HEK293 (cell line): Measurements from ENCODE around the gene GSTT2B.

Source experiments
- CTCF ChIP-seq: fragments of 450-650 bp; formaldehyde crosslinking; IDR thresholded peaks from 2 replicates; pipeline ENCODE4 v1.5.1; 2016; ENCODE audit warnings: missing biosample characterization, missing genetic modification characterization
- SP2 ChIP-seq: fragments of 450-650 bp; formaldehyde crosslinking; IDR thresholded peaks from 2 replicates; pipeline ENCODE4 v1.5.1; 2016; ENCODE audit warnings: missing biosample characterization, missing genetic modification characterization
- YY1 ChIP-seq: fragments of 450-650 bp; formaldehyde crosslinking; IDR thresholded peaks from 2 replicates; pipeline ENCODE4 v1.5.1; 2018; ENCODE audit warnings: missing biosample characterization, missing genetic modification characterization
- ZBTB1 ChIP-seq: fragments of 450-650 bp; formaldehyde crosslinking; IDR thresholded peaks from 2 replicates; pipeline ENCODE4 v1.5.1; 2016; ENCODE audit warnings: missing biosample characterization, missing genetic modification characterization
- ZBTB10 ChIP-seq: fragments of 450-650 bp; formaldehyde crosslinking; IDR thresholded peaks from 2 replicates; pipeline ENCODE4 v1.5.1; 2016; ENCODE audit warnings: missing biosample characterization, missing genetic modification characterization
- ZBTB20 ChIP-seq: fragments of 450-650 bp; formaldehyde crosslinking; IDR thresholded peaks from 2 replicates; pipeline ENCODE4 v1.5.1; 2016; ENCODE audit warnings: missing biosample characterization, missing genetic modification characterization
- ZBTB21 ChIP-seq: fragments of 450-650 bp; formaldehyde crosslinking; IDR thresholded peaks from 2 replicates; pipeline ENCODE4 v1.5.1; 2017; ENCODE audit warnings: missing biosample characterization, missing genetic modification characterization
- ZNF174 ChIP-seq: fragments of 450-650 bp; formaldehyde crosslinking; IDR thresholded peaks from 2 replicates; pipeline ENCODE4 v1.5.0; 2017; ENCODE audit warnings: missing biosample characterization, mild to moderate bottlenecking, missing genetic modification characterization
- ZNF792 ChIP-seq: fragments of 450-650 bp; formaldehyde crosslinking; IDR thresholded peaks from 2 replicates; pipeline ENCODE4 v1.5.1; 2016; ENCODE audit warnings: missing biosample characterization, missing genetic modification characterization

- TF ChIP-seq ZBTB1 (no peak), CTCF (no peak), ZBTB10 (tag by site-specific recombination) (no peak), ZNF174 (tag by site-specific recombination) (no peak), ZBTB21 (tag by site-specific recombination) (no peak), ZNF792 (tag by site-specific recombination) (no peak), SP2 (tag by site-specific recombination) (no peak), YY1 (tag by site-specific recombination) (no peak), ZBTB20 (no peak)
These were observed 51.6 kb downstream of the GSTT2B start for GRCh38 chr22:23909296-23909898.
